Right hindlimb (tissue), 1 donor: ENCODE data around the gene VCX2.
"Not testable (repeated sequence)": the region's sequence is repeated elsewhere in the genome, so short reads cannot be mapped to it uniquely, and the experiment has no call there.

Experiments
- DNase-seq: peaks from one replicate; pipeline ENCODE4 v3.0.0-alpha.2; 2018

VCX2 gene

GRCh38 chrX:8171169-8171568 lies at the start of gene VCX2:
Gene VCX2, minus strand, starts transcription at chrX:8171267. Its CDS starts 624 bp downstream, at chrX:8170643.
- DNase-seq, result not testable (repeated sequence)

DNA sequence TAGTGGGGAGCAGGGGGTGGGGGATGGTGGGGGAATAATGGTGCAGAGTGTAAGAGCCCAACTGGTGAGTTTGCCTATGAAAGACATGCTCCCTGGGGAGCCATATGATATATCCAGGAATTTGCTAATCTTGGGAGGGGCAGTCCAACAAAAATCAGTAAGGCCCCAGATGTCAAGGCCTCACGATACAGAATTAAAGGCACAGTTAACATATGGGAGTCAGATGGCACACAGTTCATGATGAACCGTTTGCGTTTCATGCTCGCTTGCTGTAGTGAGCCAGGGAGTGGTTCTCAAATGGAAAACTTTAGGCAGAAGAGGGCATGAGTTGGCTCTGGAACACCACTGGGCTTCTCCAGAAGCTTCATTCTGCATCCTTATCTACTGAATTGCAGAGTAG lies 33.9 kb upstream of the VCX2 start:
- no peak for DNase-seq

DNA sequence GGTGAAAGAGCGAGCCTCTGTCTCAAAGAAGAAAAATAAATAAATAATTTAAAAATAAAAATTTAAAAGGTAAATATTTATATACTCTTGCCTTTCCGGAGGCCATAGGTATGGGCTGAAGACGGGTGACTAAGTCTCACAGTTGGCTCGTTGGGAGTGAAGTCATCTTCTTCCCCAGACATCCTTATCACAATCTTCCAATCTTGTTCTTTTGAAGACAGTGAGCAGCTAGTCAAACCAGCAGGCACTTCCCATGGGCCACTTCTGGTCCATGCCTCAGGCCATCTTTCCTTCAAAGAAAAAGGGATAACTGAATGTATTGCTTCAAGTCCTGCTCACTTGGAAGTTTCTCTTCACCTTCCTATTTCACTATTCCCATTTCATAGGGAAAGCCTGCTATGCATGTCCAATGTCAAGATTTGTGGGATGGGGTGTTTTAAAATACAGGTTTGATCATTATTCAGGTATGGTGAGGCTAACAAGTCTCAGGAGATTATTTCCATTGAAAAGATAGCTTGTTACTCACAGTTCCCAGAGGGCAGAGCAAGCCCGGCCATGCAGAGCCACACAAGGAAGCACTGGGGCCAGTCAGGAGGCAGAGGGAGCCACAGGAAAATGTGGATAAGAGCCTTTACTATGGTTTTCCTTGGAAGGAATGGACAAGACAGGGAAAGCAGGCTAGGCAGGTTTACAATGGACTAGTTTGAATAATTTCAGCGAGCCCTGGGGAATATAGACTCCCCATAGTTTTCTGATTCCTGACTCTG lies 33.3 kb upstream of the VCX2 start:
- no peak for DNase-seq

- peak; percentile 27 for DNase-seq
Measured at GRCh38 chrX:8201896-8202331, 30.8 kb upstream of the VCX2 start.

DNA sequence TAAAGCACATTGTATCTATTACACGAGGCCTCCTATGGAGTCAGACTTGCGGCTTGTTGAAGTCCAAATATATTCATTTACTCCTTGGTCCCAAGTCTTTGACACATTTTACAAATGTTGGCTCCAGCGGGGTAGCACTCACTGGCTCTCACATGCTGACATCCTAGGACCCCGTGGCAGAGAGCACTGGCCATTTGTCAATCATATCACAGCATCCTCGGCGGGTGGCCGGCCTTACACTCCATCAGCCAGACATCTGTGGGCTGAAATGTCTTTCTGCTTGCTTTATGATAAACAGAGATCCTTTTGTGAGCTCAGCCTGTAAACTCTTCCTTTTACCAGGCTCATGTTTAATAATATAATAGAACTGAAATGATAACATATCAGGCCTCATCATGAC lies 25.7 kb upstream of the VCX2 start:
- DNase-seq, result no peak

- no peak for DNase-seq
Measured at GRCh38 chrX:8194216-8194615, 23.1 kb upstream of the VCX2 start.

- no peak for DNase-seq
Measured at GRCh38 chrX:8192276-8192675, 21.2 kb upstream of the VCX2 start.

- no peak for DNase-seq
Measured at GRCh38 chrX:8191022-8191421, 20.0 kb upstream of the VCX2 start.

- no peak for DNase-seq
Measured at GRCh38 chrX:8190341-8190830, 19.3 kb upstream of the VCX2 start.

- DNase-seq, result no peak
Measured at GRCh38 chrX:8189096-8189830, 18.2 kb upstream of the VCX2 start.

GRCh38 chrX:8183346-8183745 lies 12.3 kb upstream of the VCX2 start:
- DNase-seq, result no peak

- no peak for DNase-seq
Measured at GRCh38 chrX:8179656-8180055, 8.6 kb upstream of the VCX2 start.

- DNase-seq, result not testable (repeated sequence)
Measured at GRCh38 chrX:8154011-8154410, 17.1 kb downstream of the VCX2 start.

DNA sequence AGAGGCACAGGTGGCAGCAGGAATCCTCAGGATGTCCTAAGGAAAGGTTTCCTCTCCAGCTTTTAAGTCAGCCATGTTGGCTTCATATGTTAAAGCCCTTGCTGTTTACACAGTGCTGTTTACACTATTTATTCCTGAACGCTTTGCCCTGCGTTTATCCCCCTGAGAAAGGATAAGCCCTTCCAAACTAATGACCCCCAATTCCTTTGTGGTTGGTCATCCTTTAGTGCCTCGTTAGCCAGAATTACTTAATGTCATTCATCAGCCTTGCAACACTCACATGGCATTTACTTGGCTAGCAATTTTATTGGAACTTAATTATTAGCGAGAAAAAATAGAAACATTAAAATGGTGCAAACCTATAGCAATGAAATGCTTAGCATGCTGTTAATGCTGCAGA lies 23.8 kb downstream of the VCX2 start:
- DNase-seq, result no peak

DNA sequence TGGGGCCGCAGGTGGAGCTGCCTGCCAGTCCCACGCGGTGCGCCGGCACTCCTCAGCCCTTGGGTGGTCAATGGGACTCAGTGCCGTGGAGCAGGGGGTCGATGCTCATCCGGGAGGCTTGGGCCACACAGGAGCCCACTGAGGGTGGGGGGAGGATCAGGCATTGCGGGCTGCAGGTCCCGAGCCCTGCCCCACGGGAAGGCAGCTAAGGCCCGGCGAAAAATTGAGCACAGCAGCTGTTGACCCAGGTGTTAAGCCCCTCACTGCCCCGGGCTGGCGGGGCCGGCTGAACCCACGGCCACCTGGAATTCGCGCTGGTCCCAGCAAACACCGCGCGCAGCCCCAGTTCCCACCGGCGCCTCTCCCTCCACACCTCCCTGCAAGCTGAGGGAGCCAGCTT lies 26.1 kb downstream of the VCX2 start:
- no peak for DNase-seq

- DNase-seq, result no peak
Measured at GRCh38 chrX:8141896-8142295, 29.2 kb downstream of the VCX2 start.

DNA sequence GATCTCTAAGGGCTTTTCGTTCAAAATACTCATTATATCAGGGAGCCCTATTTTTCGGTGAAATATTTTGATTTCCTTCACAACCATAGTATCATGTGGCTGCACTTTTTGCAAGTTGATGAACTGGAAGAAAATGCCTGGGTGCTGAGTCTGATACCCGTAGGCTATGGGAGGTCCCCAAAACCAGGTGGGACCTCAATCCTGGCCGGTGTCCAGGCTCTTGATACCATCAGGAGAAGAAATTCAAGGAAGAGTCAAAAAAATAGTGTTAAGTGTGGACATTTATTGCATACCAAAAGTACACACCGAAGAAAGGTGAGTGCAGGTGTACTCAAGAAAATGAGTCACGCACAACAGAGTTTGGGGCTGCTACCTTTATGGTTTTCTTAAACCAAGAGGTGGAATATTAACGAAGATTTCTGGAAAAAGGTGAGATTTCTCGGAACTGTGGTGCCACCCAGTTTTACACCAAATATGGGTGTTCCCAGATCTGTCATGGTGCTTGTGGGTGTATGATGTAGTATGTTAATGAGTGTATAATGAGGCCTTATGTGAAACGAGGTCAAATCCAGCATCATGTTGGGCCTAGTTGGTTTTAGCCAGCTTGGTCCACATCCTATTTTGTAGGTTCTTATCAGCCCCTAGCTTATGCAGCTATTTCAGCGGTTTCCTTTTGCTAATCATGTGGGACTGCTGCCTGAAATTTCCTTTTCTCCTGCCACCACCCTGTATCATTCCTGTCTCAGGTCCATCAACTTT lies 29.9 kb downstream of the VCX2 start:
- no peak for DNase-seq

- DNase-seq, result no peak
Measured at GRCh38 chrX:8139716-8140115, 31.4 kb downstream of the VCX2 start.

- no peak for DNase-seq
Measured at GRCh38 chrX:8138252-8138651, 32.8 kb downstream of the VCX2 start.

- no peak for DNase-seq
Measured at GRCh38 chrX:8126648-8127047, 44.4 kb downstream of the VCX2 start.

GRCh38 chrX:8126092-8126491 lies 45.0 kb downstream of the VCX2 start:
- no peak for DNase-seq

GRCh38 chrX:8125566-8125965 lies 45.5 kb downstream of the VCX2 start:
- DNase-seq, result no peak

DNA sequence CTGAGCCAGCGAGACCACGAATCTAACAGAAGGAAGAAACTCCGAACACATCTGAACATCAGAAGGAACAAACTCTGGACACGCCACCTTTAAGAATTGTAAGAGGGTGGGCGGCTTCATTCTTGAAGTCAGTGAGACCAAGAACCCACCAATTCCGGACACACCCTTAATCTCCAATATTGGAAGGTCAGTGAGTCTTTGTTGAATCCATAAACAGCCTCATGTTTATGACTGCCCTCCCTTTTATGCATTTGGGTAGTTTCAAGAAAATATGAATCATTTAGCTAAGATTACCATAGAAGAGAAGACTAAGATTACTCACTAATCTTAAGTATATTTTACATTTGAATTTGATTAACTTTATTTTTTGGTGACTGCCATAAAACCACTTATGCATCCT lies 48.5 kb downstream of the VCX2 start:
- no peak for DNase-seq
